ENCODE results near the gene FASTK.

FASTK gene

GRCh38 chr7:151056666-151057505 is 23.7 kb downstream of the FASTK start:
- peak overlapping the region; percentile 75 for H3K4me3 ChIP-seq (ENCODE audit: low read depth, low read length)

GRCh38 chr7:151056283-151056665 is 24.3 kb downstream of the FASTK start:
- no peak overlapping the region for H3K4me3 ChIP-seq (ENCODE audit: low read depth, low read length)
- TF ChIP-seq CTCF (IDR thresholded peaks at IDR 0.05; ENCODE audit: low read depth, low read length): no peak

More at GRCh38 chr7:151056666-151057505, 23.7 kb downstream of the FASTK start:
- no peak for TF ChIP-seq CTCF (IDR thresholded peaks at IDR 0.05; ENCODE audit: low read depth, low read length)

DNA sequence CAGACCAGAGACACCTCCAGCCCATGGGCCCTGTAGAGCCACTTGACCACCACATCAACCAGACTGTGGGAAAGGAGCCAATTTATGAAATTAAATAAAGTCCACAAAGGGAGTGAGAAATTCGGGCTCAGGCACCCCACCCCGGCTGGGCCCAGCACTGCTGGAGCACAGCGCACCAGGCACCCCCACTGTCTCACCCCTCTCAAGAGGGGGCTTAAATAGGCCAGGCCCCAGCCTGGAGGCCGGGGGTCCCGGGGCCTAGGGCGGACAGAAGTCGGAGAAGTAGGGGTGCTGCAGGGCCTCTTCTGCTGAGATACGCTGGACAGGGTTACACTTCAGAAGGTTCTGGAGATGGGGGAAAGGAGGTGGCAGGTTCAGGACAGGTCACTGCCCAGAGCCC is 26.9 kb downstream of the FASTK start:
- no peak overlapping the region for H3K4me3 ChIP-seq (ENCODE audit: low read depth, low read length)
- TF ChIP-seq CTCF (IDR thresholded peaks at IDR 0.05; ENCODE audit: low read depth, low read length): no peak

DNA sequence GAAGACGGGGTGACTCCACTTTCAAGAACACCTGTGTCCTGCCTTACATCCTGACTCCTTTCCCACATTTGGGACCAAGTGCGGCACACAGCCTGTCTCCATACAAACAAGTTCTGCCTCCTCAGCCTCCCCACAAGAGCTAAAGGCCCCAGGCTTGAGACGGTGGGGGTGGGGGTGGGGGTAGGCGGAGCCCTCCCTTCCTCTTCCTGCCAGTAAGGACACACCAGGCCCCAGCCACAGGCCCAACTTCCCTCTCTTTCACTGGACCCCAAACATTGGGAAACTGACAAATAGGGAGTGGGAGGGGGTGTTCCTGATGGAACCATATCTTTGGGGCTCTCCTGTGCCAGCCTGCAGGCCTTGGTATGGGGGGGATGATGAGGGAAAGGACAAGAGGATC is 27.5 kb downstream of the FASTK start:
- TF ChIP-seq CTCF (IDR thresholded peaks at IDR 0.05; ENCODE audit: low read depth, low read length): no peak
- H3K4me3 ChIP-seq (ENCODE audit: low read depth, low read length): no peak overlapping the region

GRCh38 chr7:151051108-151051507 is 29.5 kb downstream of the FASTK start:
- no peak overlapping the region for H3K4me3 ChIP-seq (ENCODE audit: low read depth, low read length)
- TF ChIP-seq CTCF (IDR thresholded peaks at IDR 0.05; ENCODE audit: low read depth, low read length): no peak

- no peak overlapping the region for H3K4me3 ChIP-seq (ENCODE audit: low read depth, low read length)
- no peak for TF ChIP-seq CTCF (IDR thresholded peaks at IDR 0.05; ENCODE audit: low read depth, low read length)
These were observed 31.6 kb downstream of the FASTK start for GRCh38 chr7:151048911-151049463.

All from WI38 (cell line).